ENCODE results near the gene ADPGK.
"Not testable (repeated sequence)": the region's sequence is repeated elsewhere in the genome, so short reads cannot be mapped to it uniquely, and the experiment has no call there.

The ADPGK gene

DNA sequence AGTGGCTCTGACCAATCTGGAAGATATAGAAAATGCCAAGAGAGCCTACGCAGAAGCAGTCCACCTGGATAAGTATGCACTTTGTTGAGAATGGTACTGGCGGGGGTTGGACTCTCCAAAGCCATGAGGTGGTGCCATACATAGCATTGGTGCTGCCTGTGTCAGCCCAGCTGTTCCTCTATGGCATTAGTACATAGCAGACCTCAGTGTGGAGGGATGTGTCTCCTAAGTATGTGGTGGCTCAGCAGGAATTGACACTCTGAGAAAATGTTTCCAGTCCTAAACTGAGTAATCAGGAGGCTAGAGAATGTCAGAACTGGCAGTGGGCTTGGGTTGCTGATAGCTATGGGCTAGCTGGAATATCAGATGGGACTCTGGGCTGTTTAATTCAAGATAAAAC lies 48.4 kb downstream of the ADPGK start:
- no peak overlapping the region for H3K27ac ChIP-seq (ENCODE audit: poor library complexity, severe bottlenecking)
- DNase-seq (ENCODE audit: low spot score) = no peak
- no peaks in the 10 kb centered on the region for H3K9me3 ChIP-seq (ENCODE audit: severe bottlenecking)
- TF ChIP-seq, protein P1, sequence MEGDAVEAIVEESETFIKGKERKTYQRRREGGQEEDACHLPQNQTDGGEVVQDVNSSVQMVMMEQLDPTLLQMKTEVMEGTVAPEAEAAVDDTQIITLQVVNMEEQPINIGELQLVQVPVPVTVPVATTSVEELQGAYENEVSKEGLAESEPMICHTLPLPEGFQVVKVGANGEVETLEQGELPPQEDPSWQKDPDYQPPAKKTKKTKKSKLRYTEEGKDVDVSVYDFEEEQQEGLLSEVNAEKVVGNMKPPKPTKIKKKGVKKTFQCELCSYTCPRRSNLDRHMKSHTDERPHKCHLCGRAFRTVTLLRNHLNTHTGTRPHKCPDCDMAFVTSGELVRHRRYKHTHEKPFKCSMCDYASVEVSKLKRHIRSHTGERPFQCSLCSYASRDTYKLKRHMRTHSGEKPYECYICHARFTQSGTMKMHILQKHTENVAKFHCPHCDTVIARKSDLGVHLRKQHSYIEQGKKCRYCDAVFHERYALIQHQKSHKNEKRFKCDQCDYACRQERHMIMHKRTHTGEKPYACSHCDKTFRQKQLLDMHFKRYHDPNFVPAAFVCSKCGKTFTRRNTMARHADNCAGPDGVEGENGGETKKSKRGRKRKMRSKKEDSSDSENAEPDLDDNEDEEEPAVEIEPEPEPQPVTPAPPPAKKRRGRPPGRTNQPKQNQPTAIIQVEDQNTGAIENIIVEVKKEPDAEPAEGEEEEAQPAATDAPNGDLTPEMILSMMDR (IDR thresholded peaks at IDR 0.05; ENCODE audit: poor library complexity, severe bottlenecking) = no peak
- peaks cover 58% of the 10 kb centered on the region for H3K36me3 ChIP-seq (ENCODE audit: low read depth)
- H3K4me1 ChIP-seq (ENCODE audit: insufficient read depth, poor library complexity, severe bottlenecking) = no peaks in the 10 kb centered on the region
- no peaks in the 10 kb centered on the region for H3K27me3 ChIP-seq (ENCODE audit: insufficient read depth, poor library complexity, severe bottlenecking)
- peak; percentile 32; the same call in 2 of the 3 replicates for ATAC-seq (ENCODE audit: low read depth)
- H3K4me3 ChIP-seq (ENCODE audit: severe bottlenecking) = no peak overlapping the region

DNA sequence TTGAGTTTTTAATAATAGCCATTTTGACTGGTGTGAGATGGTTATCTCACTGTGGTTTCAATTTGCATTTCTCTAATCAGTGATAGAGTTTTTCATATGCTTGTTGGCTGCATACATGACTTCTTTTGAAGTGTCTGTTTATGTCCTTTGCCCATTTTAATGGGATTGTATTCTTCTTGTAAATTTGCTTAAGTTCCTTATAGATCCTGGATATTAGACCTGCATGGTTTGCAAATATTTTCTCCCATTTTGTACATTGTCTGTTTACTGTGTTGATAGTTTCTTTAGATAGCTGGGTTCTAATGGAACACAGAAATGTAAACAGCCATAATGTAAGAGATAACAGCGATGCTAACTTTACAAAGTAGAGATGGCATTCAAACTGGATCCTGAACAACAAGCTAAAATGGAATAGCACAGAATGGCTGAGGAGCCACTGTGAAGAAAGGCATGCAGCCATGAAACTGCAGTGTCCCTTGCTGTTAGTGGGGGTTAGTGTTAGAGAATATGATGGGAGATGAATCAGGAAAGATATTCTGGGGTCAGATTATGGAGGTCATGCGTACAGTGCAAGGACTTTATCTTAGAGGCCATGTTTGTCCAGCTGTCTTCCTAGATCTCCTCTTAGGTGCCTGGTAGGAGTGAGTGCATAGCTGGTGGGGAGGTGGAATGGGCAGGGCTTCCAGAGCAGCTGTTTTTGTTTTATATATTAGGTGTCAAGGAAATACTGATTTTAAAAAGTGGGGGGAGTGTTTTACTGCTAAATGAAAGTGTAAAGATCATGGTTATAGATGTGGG lies 49.4 kb downstream of the ADPGK start:
- Histone ChIP-seq H3K36me3 (ENCODE audit: low read depth) (peaks cover 51% of the 10 kb centered on the region), H3K27ac (ENCODE audit: poor library complexity, severe bottlenecking) (no peak overlapping the region), H3K9me3 (ENCODE audit: severe bottlenecking) (no peaks in the 10 kb centered on the region), H3K4me3 (ENCODE audit: severe bottlenecking) (no peak overlapping the region), H3K27me3 (ENCODE audit: insufficient read depth, poor library complexity, severe bottlenecking) (no peaks in the 10 kb centered on the region), H3K4me1 (ENCODE audit: insufficient read depth, poor library complexity, severe bottlenecking) (no peaks in the 10 kb centered on the region)
- DNase-seq (ENCODE audit: low spot score) (no peak), ATAC-seq (ENCODE audit: low read depth) (no peak)
- TF ChIP-seq, protein P1 (IDR thresholded peaks at IDR 0.05; ENCODE audit: poor library complexity, severe bottlenecking) = no peak

DNA sequence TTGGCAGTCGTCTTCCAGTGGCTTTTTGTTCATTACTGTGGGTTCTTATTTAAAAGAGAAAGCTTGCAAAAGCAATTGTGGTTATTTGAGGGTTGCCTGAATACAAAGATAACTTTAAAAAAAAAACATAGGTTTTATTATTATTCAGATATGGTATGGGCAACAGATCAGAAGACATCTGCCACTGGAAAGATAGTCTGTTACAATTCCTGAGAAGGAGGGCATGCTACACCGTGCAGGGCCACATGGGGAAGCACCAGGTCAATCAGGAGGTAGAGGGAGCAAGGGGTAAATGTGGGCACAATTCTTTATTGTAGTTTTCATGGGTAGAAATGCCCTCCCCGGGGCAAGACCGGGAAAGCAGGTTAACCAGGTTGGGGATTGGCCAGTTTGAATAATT lies 51.0 kb downstream of the ADPGK start:
- peak; percentile 23; the same call in 1 of the 3 replicates for ATAC-seq (ENCODE audit: low read depth)

DNA sequence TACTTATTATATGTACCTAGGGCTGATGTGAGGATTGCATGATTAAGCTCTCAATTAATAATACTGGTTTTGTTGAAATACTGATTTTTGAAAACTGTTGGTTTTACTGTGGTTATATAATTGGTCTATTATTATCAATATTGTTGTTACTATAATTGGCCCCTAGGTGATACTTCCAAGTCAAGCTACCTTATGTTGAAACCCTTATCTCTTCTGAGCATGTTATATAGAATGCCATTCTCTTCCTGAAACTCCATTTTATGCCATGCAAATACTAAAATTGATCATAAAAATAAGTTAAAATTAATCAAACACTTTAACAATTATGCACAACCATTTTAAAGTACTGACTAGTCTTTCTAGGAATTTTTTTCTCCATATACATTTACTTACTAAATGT lies 51.5 kb downstream of the ADPGK start:
- no peaks in the 10 kb centered on the region for H3K4me1 ChIP-seq (ENCODE audit: insufficient read depth, poor library complexity, severe bottlenecking)
- no peak for DNase-seq (ENCODE audit: low spot score)
- no peak overlapping the region for H3K27ac ChIP-seq (ENCODE audit: poor library complexity, severe bottlenecking)
- TF ChIP-seq, protein P1 (IDR thresholded peaks at IDR 0.05; ENCODE audit: poor library complexity, severe bottlenecking) = no peak
- no peaks in the 10 kb centered on the region for H3K27me3 ChIP-seq (ENCODE audit: insufficient read depth, poor library complexity, severe bottlenecking)
- no peak for ATAC-seq (ENCODE audit: low read depth)
- no peaks in the 10 kb centered on the region for H3K9me3 ChIP-seq (ENCODE audit: severe bottlenecking)
- no peak overlapping the region for H3K4me3 ChIP-seq (ENCODE audit: severe bottlenecking)
- H3K36me3 ChIP-seq (ENCODE audit: low read depth) = peaks cover 32% of the 10 kb centered on the region

More for the DNA sequence above, 51.0 kb downstream of the ADPGK start:
- no peak overlapping the region for H3K4me3 ChIP-seq (ENCODE audit: severe bottlenecking)
- H3K36me3 ChIP-seq (ENCODE audit: low read depth) = peaks cover 36% of the 10 kb centered on the region
- no peaks in the 10 kb centered on the region for H3K27me3 ChIP-seq (ENCODE audit: insufficient read depth, poor library complexity, severe bottlenecking)
- TF ChIP-seq, protein P1 (IDR thresholded peaks at IDR 0.05; ENCODE audit: poor library complexity, severe bottlenecking) = peak; percentile 11
- no peaks in the 10 kb centered on the region for H3K4me1 ChIP-seq (ENCODE audit: insufficient read depth, poor library complexity, severe bottlenecking)
- no peaks in the 10 kb centered on the region for H3K9me3 ChIP-seq (ENCODE audit: severe bottlenecking)
- H3K27ac ChIP-seq (ENCODE audit: poor library complexity, severe bottlenecking) = no peak overlapping the region
- DNase-seq (ENCODE audit: low spot score) = no peak

DNA sequence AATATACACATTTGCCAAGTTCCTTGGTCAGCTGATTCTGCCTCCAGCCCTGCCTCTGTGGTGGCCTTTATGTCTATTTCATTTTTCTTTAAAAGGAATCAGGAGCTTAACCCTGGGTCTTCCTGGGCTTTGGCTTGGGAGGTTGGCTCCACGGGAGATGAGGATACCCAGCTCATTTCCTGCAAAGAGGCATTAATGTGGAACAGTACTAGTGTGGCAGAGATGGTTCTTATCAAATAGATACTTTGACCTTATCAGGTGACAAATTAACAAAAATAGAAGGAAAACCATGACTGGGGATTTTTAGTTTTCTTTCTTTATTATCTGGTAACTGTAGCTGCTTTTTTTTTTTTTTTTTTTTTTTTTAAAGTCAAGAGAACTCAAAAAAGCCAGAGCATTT lies 54.7 kb downstream of the ADPGK start:
- ATAC-seq (ENCODE audit: low read depth) = no peak
- TF ChIP-seq, protein P1 (IDR thresholded peaks at IDR 0.05; ENCODE audit: poor library complexity, severe bottlenecking) = no peak
- Histone ChIP-seq H3K4me1 (ENCODE audit: insufficient read depth, poor library complexity, severe bottlenecking) (no peaks in the 10 kb centered on the region), H3K4me3 (ENCODE audit: severe bottlenecking) (no peak overlapping the region), H3K27ac (ENCODE audit: poor library complexity, severe bottlenecking) (no peak overlapping the region), H3K36me3 (ENCODE audit: low read depth) (peaks cover 14% of the 10 kb centered on the region), H3K9me3 (ENCODE audit: severe bottlenecking) (no peaks in the 10 kb centered on the region), H3K27me3 (ENCODE audit: insufficient read depth, poor library complexity, severe bottlenecking) (no peaks in the 10 kb centered on the region)
- no peak for DNase-seq (ENCODE audit: low spot score)

DNA sequence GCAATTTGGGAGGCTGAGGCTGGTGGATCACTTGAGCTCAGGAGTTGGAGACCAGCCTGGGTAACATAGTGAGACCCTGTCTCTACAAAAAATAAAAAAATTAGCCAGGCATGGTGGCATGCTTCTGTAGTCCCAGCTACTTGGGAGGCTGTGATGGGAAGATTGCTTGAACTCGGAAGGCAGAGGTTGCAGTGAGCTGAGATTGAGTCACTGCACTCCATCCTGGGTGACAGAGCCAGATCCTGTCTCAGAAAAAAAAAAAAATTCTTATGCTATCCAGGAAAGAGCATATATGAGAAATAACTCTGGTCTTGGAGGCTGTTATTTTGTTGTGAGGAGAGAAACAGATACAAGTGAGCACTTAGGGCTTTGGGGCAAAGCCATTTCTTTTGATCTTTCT lies 55.3 kb downstream of the ADPGK start:
- not testable (repeated sequence) for H3K27me3 ChIP-seq (ENCODE audit: insufficient read depth, poor library complexity, severe bottlenecking); H3K4me3 ChIP-seq (ENCODE audit: severe bottlenecking); ATAC-seq (ENCODE audit: low read depth); H3K27ac ChIP-seq (ENCODE audit: poor library complexity, severe bottlenecking); DNase-seq (ENCODE audit: low spot score); H3K4me1 ChIP-seq (ENCODE audit: insufficient read depth, poor library complexity, severe bottlenecking); H3K9me3 ChIP-seq (ENCODE audit: severe bottlenecking)
- peaks cover 14% of the 10 kb centered on the region for H3K36me3 ChIP-seq (ENCODE audit: low read depth)
